Vagina (tissue), 2 donors: Measurements from ENCODE around the gene VAV3. TPM values are rescaled to one million over a fixed set of nuclear protein-coding genes. Genes with fewer than 3 reads are reported as not detected.

Experiments
- DNase-seq, 2 donors: peaks; one replicate each; pipeline ENCODE4 v3.0.0-alpha.2; 2017; ENCODE audit errors: extremely low spot score in 2 of 2
- H3K27ac ChIP-seq: fragments of 200-600 bp; sonication (generic); one replicate; pipeline ENCODE4 v1.5.1; 2019
- H3K27me3 ChIP-seq: fragments of 200-600 bp; sonication (generic); one replicate; pipeline ENCODE4 v1.5.1; 2019
- H3K36me3 ChIP-seq, 2 donors: fragments of 200-600 bp; sonication (generic); one replicate each; pipeline ENCODE4 v1.5.1; 2017 to 2019
- H3K4me1 ChIP-seq: fragments of 200-600 bp; sonication (generic); one replicate; pipeline ENCODE4 v1.5.1; 2019
- H3K4me3 ChIP-seq, 2 donors: fragments of 200-600 bp; sonication (generic); 1 replicate in 1 of 2; 2 replicates in 1 of 2; pipeline ENCODE4 v1.5.1; 2016 to 2019
- H3K9me3 ChIP-seq: fragments of 200-600 bp; sonication (generic); one replicate; pipeline ENCODE4 v1.5.1; 2019
- POLR2A ChIP-seq, 2 donors: fragments of 450-650 bp; IDR thresholded peaks; one replicate each; pipeline ENCODE4 v1.6.1; 2017; ENCODE audit warnings: antibody characterized with exemption in 2 of 2, mild to moderate bottlenecking in 2 of 2, moderate library complexity in 2 of 2
- POLR2AphosphoS5 ChIP-seq, 2 donors: sonication (generic); formaldehyde crosslinking; IDR thresholded peaks; one replicate each; pipeline ENCODE4 v1.9.0; 2017; ENCODE audit warnings: antibody characterized with exemption in 2 of 2, mild to moderate bottlenecking in 2 of 2, low read depth in 1 of 2; ENCODE audit not compliant: insufficient read depth in 1 of 2
- intact Hi-C: fragments of 100-400 bp; cut with DNase I; formaldehyde crosslinking; loops from one replicate; pipeline ENCODE4 v1.15.1; 2023
- total RNA-seq: library from RNA; depleted of rRNA; stranded (reverse); fragments of >200 nt; gene quantifications from one replicate; pipeline ENCODE4 v1.2.3, GENCODE V29; 2016
- TF ChIP-seq, protein P1 (sequence below), 3 experiments: fragments of 450-650 bp in 2 of 3; fragments of 200-600 bp in 1 of 3; sonication (generic) in 1 of 3; IDR thresholded peaks; one replicate each; pipeline ENCODE4 v1.5.1; 2017 to 2019; ENCODE audit warnings: antibody characterized with exemption in 3 of 3, mild to moderate bottlenecking in 2 of 3, moderate library complexity in 2 of 3

Gene VAV3
- total RNA-seq, 1 donor from 2014 or later = 67.5 TPM

DNA sequence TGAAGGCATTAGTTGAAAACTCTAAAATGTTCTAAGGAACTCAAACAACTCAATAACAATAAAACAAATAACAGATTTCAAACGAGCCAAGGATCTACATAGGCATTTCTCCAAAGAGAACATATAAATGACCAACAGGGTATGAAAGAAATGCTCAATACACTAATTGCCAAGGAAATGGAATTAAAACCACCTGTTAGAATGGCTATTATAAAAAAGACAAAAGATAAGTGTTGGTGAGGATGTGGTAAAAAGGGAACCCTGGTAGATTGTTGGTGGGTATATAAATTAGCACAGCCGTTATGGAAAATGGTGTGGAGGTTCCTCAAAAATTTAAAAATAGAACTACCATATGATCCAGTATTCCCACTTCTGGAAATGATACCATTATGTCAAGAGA, 9.1 kb upstream of the VAV3 start:
- Histone ChIP-seq H3K36me3 (no peaks in the 10 kb centered on the region), H3K4me1 (no peaks in the 10 kb centered on the region), H3K27me3 (no peaks in the 10 kb centered on the region), H3K27ac (no peak overlapping the region), H3K9me3 (no peaks in the 10 kb centered on the region), H3K4me3 (no peak overlapping the region)
- intact Hi-C loops = no loop called here
- TF ChIP-seq, protein P1, sequence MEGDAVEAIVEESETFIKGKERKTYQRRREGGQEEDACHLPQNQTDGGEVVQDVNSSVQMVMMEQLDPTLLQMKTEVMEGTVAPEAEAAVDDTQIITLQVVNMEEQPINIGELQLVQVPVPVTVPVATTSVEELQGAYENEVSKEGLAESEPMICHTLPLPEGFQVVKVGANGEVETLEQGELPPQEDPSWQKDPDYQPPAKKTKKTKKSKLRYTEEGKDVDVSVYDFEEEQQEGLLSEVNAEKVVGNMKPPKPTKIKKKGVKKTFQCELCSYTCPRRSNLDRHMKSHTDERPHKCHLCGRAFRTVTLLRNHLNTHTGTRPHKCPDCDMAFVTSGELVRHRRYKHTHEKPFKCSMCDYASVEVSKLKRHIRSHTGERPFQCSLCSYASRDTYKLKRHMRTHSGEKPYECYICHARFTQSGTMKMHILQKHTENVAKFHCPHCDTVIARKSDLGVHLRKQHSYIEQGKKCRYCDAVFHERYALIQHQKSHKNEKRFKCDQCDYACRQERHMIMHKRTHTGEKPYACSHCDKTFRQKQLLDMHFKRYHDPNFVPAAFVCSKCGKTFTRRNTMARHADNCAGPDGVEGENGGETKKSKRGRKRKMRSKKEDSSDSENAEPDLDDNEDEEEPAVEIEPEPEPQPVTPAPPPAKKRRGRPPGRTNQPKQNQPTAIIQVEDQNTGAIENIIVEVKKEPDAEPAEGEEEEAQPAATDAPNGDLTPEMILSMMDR (IDR thresholded peaks at IDR 0.05) = no peak
- DNase-seq = no peak

DNA sequence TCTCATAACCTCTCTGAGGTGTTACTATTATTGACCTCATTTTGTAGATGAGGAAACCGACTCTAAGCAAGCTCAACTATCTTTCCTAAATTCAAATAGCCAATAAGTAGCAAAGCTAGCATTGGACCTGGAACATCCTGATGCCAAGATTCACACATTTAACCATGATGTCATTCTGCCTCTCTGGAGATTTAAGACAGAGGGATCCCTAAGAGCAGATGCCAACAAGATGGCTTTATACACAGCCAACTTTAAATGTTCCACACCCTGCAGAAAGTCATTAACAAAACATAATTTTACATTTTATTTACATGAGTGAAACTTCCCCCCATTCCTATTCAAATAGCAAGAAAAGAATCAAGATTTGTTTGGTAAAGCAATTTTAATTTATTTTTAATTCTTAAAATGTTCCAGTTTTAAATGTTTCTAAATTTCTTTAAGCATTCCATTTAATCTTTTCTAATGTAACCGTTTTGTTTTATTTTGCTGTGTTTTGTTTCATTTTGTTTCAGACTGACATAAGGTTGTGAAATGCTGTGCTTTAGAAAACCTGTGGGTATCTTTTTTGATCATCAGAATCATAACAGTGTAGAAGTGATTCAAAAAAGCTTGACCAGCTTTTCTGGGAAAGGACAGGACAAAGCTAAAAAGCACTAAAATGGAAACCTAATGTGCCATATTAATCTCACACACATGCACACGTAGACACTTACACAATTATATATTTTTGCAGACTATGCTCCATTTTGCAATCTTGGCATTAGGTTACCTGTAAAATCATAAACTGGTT, 7.6 kb upstream of the VAV3 start:
- intact Hi-C loops = no loop called here
- TF ChIP-seq POLR2AphosphoS5 (IDR thresholded peaks at IDR 0.05; ENCODE audit: insufficient read depth in 1 of 2, low read depth in 1 of 2) (no peak), POLR2A (IDR thresholded peaks at IDR 0.05) (no peak)
- TF ChIP-seq, protein P1 (IDR thresholded peaks at IDR 0.05) = no peak
- DNase-seq = no peak

DNA sequence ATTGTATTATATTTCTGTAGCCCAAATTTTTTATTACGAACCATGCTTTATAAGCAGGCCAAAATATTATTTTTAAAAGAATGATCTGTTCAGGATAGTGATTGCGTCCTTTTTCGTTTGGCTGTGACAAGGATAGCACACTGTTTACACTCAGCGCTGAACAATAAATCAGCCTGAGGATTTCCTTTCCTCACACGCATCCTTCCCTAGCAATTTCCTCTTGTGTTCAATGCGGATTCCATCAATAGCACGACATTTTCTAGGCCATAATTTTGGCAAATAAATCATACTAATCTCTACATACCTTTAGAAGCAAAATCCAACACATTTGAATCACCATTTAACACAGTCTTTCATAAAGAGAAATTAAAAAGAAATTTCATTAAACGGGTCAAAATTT, 1.6 kb upstream of the VAV3 start:
- H3K4me1 ChIP-seq = peaks cover 14% of the 10 kb centered on the region
- no peaks in the 10 kb centered on the region for H3K9me3 ChIP-seq
- H3K27ac ChIP-seq = no peak overlapping the region
- no peak for TF ChIP-seq POLR2A (IDR thresholded peaks at IDR 0.05)
- TF ChIP-seq POLR2AphosphoS5 (IDR thresholded peaks at IDR 0.05; ENCODE audit: insufficient read depth in 1 of 2, low read depth in 1 of 2) = no peak
- TF ChIP-seq, protein P1 (IDR thresholded peaks at IDR 0.05) = no peak
- intact Hi-C loops = no loop called here
- no peaks in the 10 kb centered on the region for H3K36me3 ChIP-seq
- no peak for DNase-seq
- no peaks in the 10 kb centered on the region for H3K27me3 ChIP-seq
- no peak overlapping the region for H3K4me3 ChIP-seq

More for the DNA sequence above, 7.6 kb upstream of the VAV3 start:
- H3K4me1 ChIP-seq = no peaks in the 10 kb centered on the region
- H3K36me3 ChIP-seq = no peaks in the 10 kb centered on the region
- H3K9me3 ChIP-seq = no peaks in the 10 kb centered on the region
- H3K4me3 ChIP-seq = no peak overlapping the region
- no peaks in the 10 kb centered on the region for H3K27me3 ChIP-seq
- H3K27ac ChIP-seq = no peak overlapping the region

DNA sequence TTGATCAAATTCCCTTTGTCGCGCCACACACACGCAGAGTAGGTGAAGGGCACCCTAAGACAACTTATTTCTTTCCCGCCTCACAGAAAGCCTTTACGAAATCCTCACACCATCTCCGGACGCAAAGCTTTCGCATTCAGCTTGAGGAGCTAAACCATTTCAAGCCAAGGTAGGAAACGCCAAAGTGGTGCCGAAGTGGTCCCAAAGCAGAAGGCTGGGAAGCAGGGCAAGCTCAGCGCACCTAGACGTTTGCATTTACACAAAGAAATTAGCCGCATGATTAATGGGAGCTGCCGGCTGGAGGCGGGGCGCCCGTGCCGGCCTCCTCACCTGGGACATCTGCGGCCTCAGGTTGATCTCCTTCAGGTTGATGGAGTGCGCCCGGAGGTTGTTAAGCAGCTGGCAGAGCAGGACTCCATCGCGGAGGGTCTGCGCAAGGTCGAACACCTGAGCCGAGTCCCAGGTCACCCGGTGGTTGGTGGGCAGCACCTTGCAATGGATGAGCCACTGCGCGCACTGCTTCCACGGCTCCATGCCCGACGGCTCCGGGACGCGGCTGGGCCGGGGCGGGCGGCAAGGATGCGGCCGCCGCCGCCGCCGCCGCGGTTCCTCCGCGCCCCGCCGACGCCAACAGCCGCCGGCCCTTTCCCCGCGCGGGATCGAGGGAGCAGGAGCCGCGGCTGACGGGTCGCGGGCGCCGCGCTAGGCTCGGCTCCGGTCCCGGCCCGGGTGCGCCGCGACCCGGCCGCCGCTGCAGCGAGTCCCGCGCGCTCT, 457 bp downstream of the VAV3 start:
- DNase-seq = no peak
- Histone ChIP-seq H3K27me3 (no peaks in the 10 kb centered on the region), H3K4me3 (peak overlapping the region; percentile 50 to 56), H3K27ac (peak overlapping the region; percentile 28), H3K4me1 (peaks cover 14% of the 10 kb centered on the region), H3K36me3 (no peaks in the 10 kb centered on the region), H3K9me3 (no peaks in the 10 kb centered on the region)
- intact Hi-C loops = no loop called here
- TF ChIP-seq POLR2AphosphoS5 (IDR thresholded peaks at IDR 0.05; ENCODE audit: insufficient read depth in 1 of 2, low read depth in 1 of 2) (no peak), POLR2A (IDR thresholded peaks at IDR 0.05) (no peak)
- TF ChIP-seq, protein P1 (IDR thresholded peaks at IDR 0.05) = no peak
